HUES64 (cell line): ENCODE measurements around the gene HSPH1.

Experiments used
- H3K27ac ChIP-seq: 2 replicates; pipeline ENCODE4 v1.7.0; 2013; ENCODE audit warnings: low read depth, low read length, inconsistent platforms
- H3K27me3 ChIP-seq: 2 replicates; pipeline ENCODE4 v1.6.1; 2013; ENCODE audit warnings: mild to moderate bottlenecking, low read length; ENCODE audit not compliant: insufficient read depth
- H3K36me3 ChIP-seq: 2 replicates; pipeline ENCODE4 v1.6.1; 2013; ENCODE audit warnings: mild to moderate bottlenecking, low read length; ENCODE audit not compliant: insufficient read depth
- H3K4me1 ChIP-seq: 2 replicates; pipeline ENCODE4 v1.6.1; 2013; ENCODE audit warnings: mild to moderate bottlenecking, low read length, moderate library complexity; ENCODE audit not compliant: insufficient read depth
- H3K4me3 ChIP-seq: 2 replicates; pipeline ENCODE4 v1.5.1; 2013; ENCODE audit warnings: mild to moderate bottlenecking, low read length, moderate library complexity
- H3K9ac ChIP-seq: 2 replicates; pipeline ENCODE4 v1.6.1; 2013; ENCODE audit warnings: mild to moderate bottlenecking, low read depth, low read length
- H3K9me3 ChIP-seq: 2 replicates; pipeline ENCODE4 v1.6.1; 2013; ENCODE audit warnings: low read depth, low read length; ENCODE audit not compliant: insufficient read depth
- WGBS: fragments of 150-250, 120-280 bp; methylation state at CpG from one replicate; pipeline ENCODE4 v1.1.7; 2013; ENCODE audit warnings: missing lambda C conversion rate; 5-methylcytosine and 5-hydroxymethylcytosine counted together

Gene HSPH1

DNA sequence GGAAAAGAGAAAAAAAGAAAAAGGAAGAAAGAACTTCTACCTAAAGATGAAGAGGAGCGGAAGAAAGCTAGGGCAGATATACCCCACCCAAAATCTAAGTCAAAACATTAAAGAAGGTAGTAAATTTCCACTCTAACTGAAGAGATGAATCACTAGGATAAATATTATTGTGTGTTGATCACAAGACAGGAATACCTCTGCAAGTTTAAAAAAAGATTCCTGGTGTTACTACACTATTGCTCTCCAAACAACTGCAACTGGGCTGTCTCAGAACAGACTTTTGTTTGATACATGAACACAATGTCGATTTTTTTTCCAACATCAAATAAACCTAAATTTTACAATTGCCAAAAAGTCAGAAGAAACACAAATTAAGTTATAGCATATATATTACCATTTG lies 6.8 kb downstream of the HSPH1 start:
- Histone ChIP-seq H3K27me3 (no peaks in the 10 kb centered on the region), H3K4me1 (peaks cover 10% of the 10 kb centered on the region; the same call in 1 of the 2 replicates), H3K27ac (no peak overlapping the region), H3K9ac (no peak overlapping the region), H3K9me3 (no peaks in the 10 kb centered on the region), H3K36me3 (peaks cover 92% of the 10 kb centered on the region), H3K4me3 (no peak overlapping the region)
- WGBS: 89% methylated on average over 1 of the region's 2 CpGs

DNA sequence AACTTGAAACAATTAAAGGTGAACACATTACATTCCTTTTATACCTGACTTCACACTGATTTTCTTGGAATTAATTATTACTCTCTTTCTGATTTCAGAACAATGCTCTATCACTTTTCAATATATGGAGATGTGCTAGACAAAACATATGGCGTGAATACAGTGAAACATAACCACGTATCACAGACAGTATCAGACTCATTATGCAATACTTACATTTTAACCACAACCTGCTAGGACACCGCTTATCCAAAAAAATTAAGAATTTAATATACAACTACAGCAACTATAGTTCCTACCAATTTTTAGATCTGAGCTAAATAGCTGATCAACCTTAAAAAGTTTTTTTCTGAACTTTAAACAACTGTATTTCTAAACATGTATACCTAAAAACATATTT lies 9.9 kb downstream of the HSPH1 start:
- 95% methylated on average over 3 of the region's 3 CpGs for WGBS
- H3K4me3 ChIP-seq: no peak overlapping the region

DNA sequence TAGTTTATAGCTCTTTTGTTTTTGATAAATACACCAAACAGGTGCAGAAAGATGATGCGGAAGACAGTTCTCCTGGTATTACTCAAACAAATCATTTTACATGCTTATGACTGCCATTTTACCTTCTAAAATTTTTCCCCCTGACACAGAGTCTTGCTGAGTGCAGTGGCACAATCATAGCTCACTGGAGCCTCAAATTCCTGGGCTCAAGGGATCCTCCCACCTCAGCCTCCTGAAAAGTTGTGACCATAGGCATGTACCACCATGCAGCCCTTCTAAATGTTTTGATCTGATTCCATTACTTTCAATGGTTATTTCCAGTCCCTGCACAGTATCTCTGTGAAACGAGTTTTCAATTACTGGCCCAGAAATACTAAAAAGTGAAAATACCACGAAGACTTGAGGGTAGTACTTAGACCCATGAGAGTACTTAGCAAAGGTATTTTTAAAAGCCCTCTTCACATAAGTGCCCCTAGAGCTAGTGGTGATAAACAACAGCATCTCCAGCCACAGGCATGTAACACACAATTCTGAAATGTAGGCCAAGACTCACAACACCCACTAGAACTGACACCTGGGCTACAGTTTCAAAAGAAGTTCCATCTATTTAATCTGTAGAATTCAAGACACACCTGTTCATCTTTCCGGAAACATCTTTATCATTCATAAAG lies 11.3 kb downstream of the HSPH1 start:
- no peak overlapping the region for H3K4me3 ChIP-seq
- H3K9ac ChIP-seq: no peak overlapping the region
- no peaks in the 10 kb centered on the region for H3K9me3 ChIP-seq
- peaks cover 100% of the 10 kb centered on the region for H3K36me3 ChIP-seq
- no peaks in the 10 kb centered on the region for H3K4me1 ChIP-seq
- no peak overlapping the region for H3K27ac ChIP-seq
- H3K27me3 ChIP-seq: no peaks in the 10 kb centered on the region
- WGBS: 98% methylated on average over 4 of the region's 4 CpGs

More for the DNA sequence above, 9.9 kb downstream of the HSPH1 start:
- Histone ChIP-seq H3K27me3 (no peaks in the 10 kb centered on the region), H3K9me3 (no peaks in the 10 kb centered on the region), H3K9ac (no peak overlapping the region), H3K36me3 (peaks cover 97% of the 10 kb centered on the region), H3K27ac (no peak overlapping the region), H3K4me1 (no peaks in the 10 kb centered on the region)

- WGBS: 100% methylated on average over 2 of the region's 2 CpGs
- no peak overlapping the region for H3K9ac ChIP-seq
- H3K27ac ChIP-seq: no peak overlapping the region
- no peaks in the 10 kb centered on the region for H3K9me3 ChIP-seq
- H3K27me3 ChIP-seq: no peaks in the 10 kb centered on the region
- no peaks in the 10 kb centered on the region for H3K4me1 ChIP-seq
- no peak overlapping the region for H3K4me3 ChIP-seq
- peaks cover 100% of the 10 kb centered on the region for H3K36me3 ChIP-seq
Observed at GRCh38 chr13:31149604-31150003, 12.1 kb downstream of the HSPH1 start.

GRCh38 chr13:31145417-31145816 lies 16.3 kb downstream of the HSPH1 start:
- over 99% methylated on average over 4 of the region's 4 CpGs for WGBS
- Histone ChIP-seq H3K4me3 (no peak overlapping the region), H3K36me3 (peaks cover 100% of the 10 kb centered on the region), H3K9ac (no peak overlapping the region), H3K27me3 (no peaks in the 10 kb centered on the region), H3K4me1 (no peaks in the 10 kb centered on the region), H3K9me3 (no peaks in the 10 kb centered on the region), H3K27ac (no peak overlapping the region)

GRCh38 chr13:31138515-31138914 lies 23.2 kb downstream of the HSPH1 start:
- Histone ChIP-seq H3K9ac (no peak overlapping the region), H3K9me3 (no peaks in the 10 kb centered on the region), H3K4me3 (no peak overlapping the region), H3K4me1 (no peaks in the 10 kb centered on the region), H3K27me3 (no peaks in the 10 kb centered on the region), H3K27ac (no peak overlapping the region), H3K36me3 (peaks cover 89% of the 10 kb centered on the region)
- 98% methylated on average over 2 of the region's 3 CpGs for WGBS

DNA sequence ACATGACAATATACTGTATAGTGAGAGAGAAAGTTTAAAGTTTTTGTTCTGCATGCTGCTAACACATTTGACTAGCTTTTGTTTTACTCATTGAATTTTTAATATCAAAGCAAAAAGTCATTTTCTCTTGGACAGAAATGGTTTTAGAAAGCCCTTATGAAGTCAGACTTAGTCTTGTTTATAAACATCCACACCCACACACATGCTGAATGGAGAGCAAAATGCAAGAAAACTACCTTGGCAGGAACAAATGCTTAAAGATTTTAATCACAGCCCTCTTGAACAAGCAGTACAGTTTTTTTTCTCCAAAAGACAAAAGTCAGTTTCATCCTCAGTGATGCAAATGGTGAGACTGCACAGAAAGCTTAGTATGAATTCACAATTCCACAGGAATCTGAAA lies 25.0 kb downstream of the HSPH1 start:
- Histone ChIP-seq H3K4me1 (no peaks in the 10 kb centered on the region), H3K4me3 (no peak overlapping the region), H3K36me3 (peaks cover 74% of the 10 kb centered on the region), H3K9ac (no peak overlapping the region), H3K27me3 (no peaks in the 10 kb centered on the region), H3K27ac (no peak overlapping the region), H3K9me3 (no peaks in the 10 kb centered on the region)

- 95% methylated on average over 3 of the region's 3 CpGs for WGBS
- peaks cover 48% of the 10 kb centered on the region for H3K36me3 ChIP-seq
Observed at GRCh38 chr13:31134039-31134711, 27.5 kb downstream of the HSPH1 start.

GRCh38 chr13:31133621-31134020 lies 28.1 kb downstream of the HSPH1 start:
- 96% methylated on average over 5 of the region's 5 CpGs for WGBS
- Histone ChIP-seq H3K27me3 (no peaks in the 10 kb centered on the region), H3K4me1 (no peaks in the 10 kb centered on the region), H3K9ac (no peak overlapping the region), H3K36me3 (peaks cover 42% of the 10 kb centered on the region), H3K27ac (no peak overlapping the region), H3K4me3 (no peak overlapping the region), H3K9me3 (no peaks in the 10 kb centered on the region)

More at GRCh38 chr13:31134039-31134711, 27.5 kb downstream of the HSPH1 start:
- Histone ChIP-seq H3K27ac (no peak overlapping the region), H3K4me1 (no peaks in the 10 kb centered on the region), H3K27me3 (no peaks in the 10 kb centered on the region), H3K9ac (no peak overlapping the region), H3K9me3 (no peaks in the 10 kb centered on the region), H3K4me3 (no peak overlapping the region)

DNA sequence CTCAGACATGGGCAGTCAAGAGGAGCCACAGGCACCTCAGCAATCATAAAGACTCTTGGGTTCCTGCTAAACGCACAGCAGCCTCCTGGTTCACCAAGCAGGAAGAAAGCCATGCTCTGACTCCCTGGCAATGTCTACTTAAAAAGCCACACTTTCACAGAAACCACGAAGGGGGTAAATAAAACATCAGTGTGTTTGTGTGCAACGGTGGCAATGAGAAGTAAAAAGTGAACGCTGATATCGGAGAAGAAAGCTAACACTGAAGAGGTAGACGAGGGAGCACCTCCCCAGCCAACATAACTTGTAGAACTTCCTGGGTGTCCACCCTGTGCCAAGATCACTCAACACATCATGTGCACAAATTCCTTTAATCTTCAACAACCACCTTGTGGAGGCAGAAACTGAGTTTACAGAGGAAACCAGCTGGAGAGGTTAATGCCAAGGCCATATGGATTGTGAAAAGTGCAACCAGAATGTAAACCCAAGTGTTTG lies 30.2 kb downstream of the HSPH1 start:
- Histone ChIP-seq H3K27ac (no peak overlapping the region), H3K4me3 (no peak overlapping the region), H3K9me3 (no peaks in the 10 kb centered on the region), H3K9ac (no peak overlapping the region), H3K36me3 (peaks cover 21% of the 10 kb centered on the region), H3K27me3 (no peaks in the 10 kb centered on the region), H3K4me1 (no peaks in the 10 kb centered on the region)
- WGBS: 96% methylated on average over 6 of the region's 6 CpGs

GRCh38 chr13:31129419-31129818 lies 32.3 kb downstream of the HSPH1 start:
- Histone ChIP-seq H3K27me3 (no peaks in the 10 kb centered on the region), H3K36me3 (0 out of 2 replicates have a peak, but pooled peaks cover 4% of the 10 kb centered on the region), H3K9me3 (no peaks in the 10 kb centered on the region), H3K27ac (no peak overlapping the region), H3K4me1 (no peaks in the 10 kb centered on the region), H3K9ac (no peak overlapping the region), H3K4me3 (no peak overlapping the region)
- 76% methylated on average over 8 of the region's 8 CpGs for WGBS
